Measurements from ENCODE around the gene KLHDC7B. TPM values are rescaled to one million over a fixed set of nuclear protein-coding genes. Genes with fewer than 3 reads are reported as not detected.

The KLHDC7B gene
- total and polyA plus RNA-seq, 10 of the 15 experiments (the other 5 are each of a cell fraction or from before 2014, with no cell fraction given), result 0.05 to 2.2 (median 0.93) TPM; not detected in 2

DNA sequence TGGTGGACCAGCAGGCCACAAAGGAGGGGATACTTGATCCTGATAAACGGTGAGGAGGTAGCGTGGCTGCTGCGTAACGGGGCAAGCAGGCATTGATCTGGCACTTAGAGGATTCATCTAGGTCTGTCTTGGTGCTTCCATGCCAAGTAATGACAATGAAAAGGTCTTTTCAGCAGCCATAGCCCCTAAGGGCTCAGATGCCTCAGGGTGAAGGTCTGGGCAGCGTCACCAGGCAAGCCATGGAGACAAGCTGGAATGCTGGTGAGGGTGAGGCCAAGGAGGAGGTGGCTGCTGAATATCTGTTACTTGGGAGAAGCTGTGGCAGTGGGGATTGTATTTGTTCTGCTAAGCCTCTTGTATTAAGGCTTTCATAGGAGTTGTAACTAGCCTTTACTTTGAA, 41.7 kb downstream of the KLHDC7B start (continued):
- no peak for TF ChIP-seq ETV6 (conservative IDR thresholded peaks at IDR 0.05 in 1 of 2, IDR thresholded peaks at IDR 0.05 in 1 of 2; ENCODE audit: borderline replicate concordance in 1 of 2, low read depth in 1 of 2)
- no peak for TF ChIP-seq SPI1 (IDR thresholded peaks at IDR 0.05; ENCODE audit: borderline replicate concordance, insufficient read depth, low read depth, low read length)

DNA sequence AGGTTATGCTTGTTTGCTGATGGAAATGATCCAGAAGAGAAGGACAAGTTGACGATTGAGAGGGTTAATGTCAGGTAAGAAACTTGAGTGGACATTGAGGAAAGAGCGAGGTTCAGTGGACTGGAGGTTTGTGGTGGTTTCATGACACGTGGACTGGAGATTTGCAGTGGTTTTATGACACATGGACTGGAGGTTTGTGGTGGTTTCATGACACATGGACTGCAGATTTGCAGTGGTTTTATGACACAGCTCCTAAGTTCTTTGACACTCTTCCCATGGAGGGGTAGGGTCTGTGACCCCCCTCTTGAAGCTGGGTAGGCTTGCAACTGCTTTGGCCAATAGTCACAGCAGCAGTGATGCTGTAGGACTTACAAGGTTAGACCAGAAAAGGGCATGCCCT, 49.5 kb downstream of the KLHDC7B start:
- no peak overlapping the region for H3K4me2 ChIP-seq (ENCODE audit: control insufficient read depth, insufficient read depth)
- intact Hi-C loops (cut with micrococcal nuclease; ENCODE audit: unreplicated experiment), result no loop called here
- no peaks in the 10 kb centered on the region for H3K79me2 ChIP-seq (ENCODE audit: control insufficient read depth, insufficient read depth, low read length)
- peaks cover 0 to 3% of the 10 kb centered on the region in 2 experiments; a peak in 2 of 4 replicates for H3K27me3 ChIP-seq (replicated peaks in 1 of 2; ENCODE audit: control insufficient read depth in 2 of 2, insufficient read depth in 2 of 2, low read length in 1 of 2)
- no peaks in the 10 kb centered on the region for H3K36me3 ChIP-seq (ENCODE audit: control insufficient read depth in 2 of 2, insufficient read depth in 2 of 2, low read length in 1 of 2)
- SMC1A ChIA-PET (ENCODE audit: uncharacterized antibody, unreplicated experiment), result no interaction called here
- ATAC-seq (no peak), FAIRE-seq (no peak), DNase-seq (ENCODE audit: low read depth, low spot score) (no peak)
- in situ Hi-C loops (cut with MboI), result no loop called here
- BruUV-seq (replicated peaks), result no TSS peak
- POLR2A ChIA-PET, result no interaction called here
- no peak overlapping the region for H3K4me3 ChIP-seq
- H4K20me1 ChIP-seq (ENCODE audit: control insufficient read depth, insufficient read depth), result no peaks in the 10 kb centered on the region
- CTCF ChIA-PET, result no interaction called here
- no peaks in the 10 kb centered on the region for H3K4me1 ChIP-seq (ENCODE audit: control insufficient read depth, insufficient read depth, low read length)
- H2AFZ ChIP-seq (ENCODE audit: control insufficient read depth, low read depth, low read length), result no peak overlapping the region
- no peak overlapping the region for H3K27ac ChIP-seq (ENCODE audit: control insufficient read depth, insufficient read depth)
- 52% methylated on average over 3 of the region's 3 CpGs for WGBS (ENCODE audit: insufficient coverage, insufficient replicate concordance, low lambda C conversion rate, missing lambda C conversion rate)
- no peak overlapping the region for H3K9ac ChIP-seq (ENCODE audit: control insufficient read depth, insufficient read depth, low read length)
- H3K9me3 ChIP-seq (replicated peaks; ENCODE audit: control insufficient read depth, insufficient read depth, low read length), result no peaks in the 10 kb centered on the region
- RAD21 ChIA-PET (ENCODE audit: unreplicated experiment), result no interaction called here
- TF ChIP-seq SMARCA5 (IDR thresholded peaks at IDR 0.05), result no peak
- TF ChIP-seq, protein P1, sequence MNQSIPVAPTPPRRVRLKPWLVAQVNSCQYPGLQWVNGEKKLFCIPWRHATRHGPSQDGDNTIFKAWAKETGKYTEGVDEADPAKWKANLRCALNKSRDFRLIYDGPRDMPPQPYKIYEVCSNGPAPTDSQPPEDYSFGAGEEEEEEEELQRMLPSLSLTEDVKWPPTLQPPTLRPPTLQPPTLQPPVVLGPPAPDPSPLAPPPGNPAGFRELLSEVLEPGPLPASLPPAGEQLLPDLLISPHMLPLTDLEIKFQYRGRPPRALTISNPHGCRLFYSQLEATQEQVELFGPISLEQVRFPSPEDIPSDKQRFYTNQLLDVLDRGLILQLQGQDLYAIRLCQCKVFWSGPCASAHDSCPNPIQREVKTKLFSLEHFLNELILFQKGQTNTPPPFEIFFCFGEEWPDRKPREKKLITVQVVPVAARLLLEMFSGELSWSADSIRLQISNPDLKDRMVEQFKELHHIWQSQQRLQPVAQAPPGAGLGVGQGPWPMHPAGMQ (IDR thresholded peaks at IDR 0.05; ENCODE audit: borderline replicate concordance), result no peak
- no peak for TF ChIP-seq POU2F2 (IDR thresholded peaks at IDR 0.05; ENCODE audit: borderline replicate concordance, low read depth, low read length)
- TF ChIP-seq, protein P2, sequence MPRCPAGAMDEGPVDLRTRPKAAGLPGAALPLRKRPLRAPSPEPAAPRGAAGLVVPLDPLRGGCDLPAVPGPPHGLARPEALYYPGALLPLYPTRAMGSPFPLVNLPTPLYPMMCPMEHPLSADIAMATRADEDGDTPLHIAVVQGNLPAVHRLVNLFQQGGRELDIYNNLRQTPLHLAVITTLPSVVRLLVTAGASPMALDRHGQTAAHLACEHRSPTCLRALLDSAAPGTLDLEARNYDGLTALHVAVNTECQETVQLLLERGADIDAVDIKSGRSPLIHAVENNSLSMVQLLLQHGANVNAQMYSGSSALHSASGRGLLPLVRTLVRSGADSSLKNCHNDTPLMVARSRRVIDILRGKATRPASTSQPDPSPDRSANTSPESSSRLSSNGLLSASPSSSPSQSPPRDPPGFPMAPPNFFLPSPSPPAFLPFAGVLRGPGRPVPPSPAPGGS (IDR thresholded peaks at IDR 0.05; ENCODE audit: borderline replicate concordance, insufficient read depth, low read depth, low read length, poor library complexity, severe bottlenecking), result no peak
- no peak for TF ChIP-seq KDM1A (IDR thresholded peaks at IDR 0.05; ENCODE audit: borderline replicate concordance)
- no peak for TF ChIP-seq CHD1 (IDR thresholded peaks at IDR 0.05; ENCODE audit: low read depth, low read length)
- TF ChIP-seq MEF2A (IDR thresholded peaks at IDR 0.05; ENCODE audit: insufficient read depth, low read depth, low read length), result no peak
- TF ChIP-seq, protein P3, sequence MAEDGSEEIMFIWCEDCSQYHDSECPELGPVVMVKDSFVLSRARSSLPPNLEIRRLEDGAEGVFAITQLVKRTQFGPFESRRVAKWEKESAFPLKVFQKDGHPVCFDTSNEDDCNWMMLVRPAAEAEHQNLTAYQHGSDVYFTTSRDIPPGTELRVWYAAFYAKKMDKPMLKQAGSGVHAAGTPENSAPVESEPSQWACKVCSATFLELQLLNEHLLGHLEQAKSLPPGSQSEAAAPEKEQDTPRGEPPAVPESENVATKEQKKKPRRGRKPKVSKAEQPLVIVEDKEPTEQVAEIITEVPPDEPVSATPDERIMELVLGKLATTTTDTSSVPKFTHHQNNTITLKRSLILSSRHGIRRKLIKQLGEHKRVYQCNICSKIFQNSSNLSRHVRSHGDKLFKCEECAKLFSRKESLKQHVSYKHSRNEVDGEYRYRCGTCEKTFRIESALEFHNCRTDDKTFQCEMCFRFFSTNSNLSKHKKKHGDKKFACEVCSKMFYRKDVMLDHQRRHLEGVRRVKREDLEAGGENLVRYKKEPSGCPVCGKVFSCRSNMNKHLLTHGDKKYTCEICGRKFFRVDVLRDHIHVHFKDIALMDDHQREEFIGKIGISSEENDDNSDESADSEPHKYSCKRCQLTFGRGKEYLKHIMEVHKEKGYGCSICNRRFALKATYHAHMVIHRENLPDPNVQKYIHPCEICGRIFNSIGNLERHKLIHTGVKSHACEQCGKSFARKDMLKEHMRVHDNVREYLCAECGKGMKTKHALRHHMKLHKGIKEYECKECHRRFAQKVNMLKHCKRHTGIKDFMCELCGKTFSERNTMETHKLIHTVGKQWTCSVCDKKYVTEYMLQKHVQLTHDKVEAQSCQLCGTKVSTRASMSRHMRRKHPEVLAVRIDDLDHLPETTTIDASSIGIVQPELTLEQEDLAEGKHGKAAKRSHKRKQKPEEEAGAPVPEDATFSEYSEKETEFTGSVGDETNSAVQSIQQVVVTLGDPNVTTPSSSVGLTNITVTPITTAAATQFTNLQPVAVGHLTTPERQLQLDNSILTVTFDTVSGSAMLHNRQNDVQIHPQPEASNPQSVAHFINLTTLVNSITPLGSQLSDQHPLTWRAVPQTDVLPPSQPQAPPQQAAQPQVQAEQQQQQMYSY (CRISPR knock-in tag; IDR thresholded peaks at IDR 0.05), result no peak
- TF ChIP-seq EED (IDR thresholded peaks at IDR 0.05; ENCODE audit: low read depth), result no peak
- no peak for TF ChIP-seq SRF (IDR thresholded peaks at IDR 0.05; ENCODE audit: low read depth in 2 of 2, low read length in 2 of 2)
- TF ChIP-seq, protein P4, sequence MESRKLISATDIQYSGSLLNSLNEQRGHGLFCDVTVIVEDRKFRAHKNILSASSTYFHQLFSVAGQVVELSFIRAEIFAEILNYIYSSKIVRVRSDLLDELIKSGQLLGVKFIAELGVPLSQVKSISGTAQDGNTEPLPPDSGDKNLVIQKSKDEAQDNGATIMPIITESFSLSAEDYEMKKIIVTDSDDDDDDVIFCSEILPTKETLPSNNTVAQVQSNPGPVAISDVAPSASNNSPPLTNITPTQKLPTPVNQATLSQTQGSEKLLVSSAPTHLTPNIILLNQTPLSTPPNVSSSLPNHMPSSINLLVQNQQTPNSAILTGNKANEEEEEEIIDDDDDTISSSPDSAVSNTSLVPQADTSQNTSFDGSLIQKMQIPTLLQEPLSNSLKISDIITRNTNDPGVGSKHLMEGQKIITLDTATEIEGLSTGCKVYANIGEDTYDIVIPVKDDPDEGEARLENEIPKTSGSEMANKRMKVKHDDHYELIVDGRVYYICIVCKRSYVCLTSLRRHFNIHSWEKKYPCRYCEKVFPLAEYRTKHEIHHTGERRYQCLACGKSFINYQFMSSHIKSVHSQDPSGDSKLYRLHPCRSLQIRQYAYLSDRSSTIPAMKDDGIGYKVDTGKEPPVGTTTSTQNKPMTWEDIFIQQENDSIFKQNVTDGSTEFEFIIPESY (IDR thresholded peaks at IDR 0.05), result no peak

All from GM12878 (cell line).